ENCODE results near the gene CELSR1. TPM values are rescaled to one million over a fixed set of nuclear protein-coding genes. Genes with fewer than 3 reads are reported as not detected.
A peak's percentile ranks its signal among the peaks of the same experiment; 100 is the strongest.

The CELSR1 gene
- total RNA-seq, 1 experiment from 2014 or later = 33.2 TPM

DNA sequence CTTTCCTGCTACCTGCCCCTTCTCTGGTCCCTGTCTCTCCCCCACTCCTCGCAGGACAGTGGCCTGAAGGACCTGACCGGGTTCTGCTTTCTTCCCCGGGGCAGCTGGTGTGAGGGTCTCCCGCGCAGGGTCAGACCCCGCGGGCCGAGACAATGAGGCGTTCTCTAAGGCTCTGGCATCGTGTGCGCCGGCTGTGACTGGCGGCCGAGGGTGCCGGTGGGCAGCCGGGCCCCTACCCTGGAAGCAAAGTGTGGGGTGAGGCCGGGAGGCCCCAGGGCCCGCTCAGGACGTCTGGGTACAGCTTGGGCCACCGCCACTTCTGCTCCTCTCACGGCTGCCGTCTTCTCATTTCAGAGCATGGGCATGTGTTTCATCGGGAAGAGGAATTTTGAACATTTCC lies 185.7 kb downstream of the CELSR1 start:
- no TSS peak for BruUV-seq (replicated peaks)
- no peaks in the 10 kb centered on the region for H3K4me1 ChIP-seq
- no peaks in the 10 kb centered on the region for H3K9me3 ChIP-seq
- H3K4me3 ChIP-seq (ENCODE audit: low read depth, low read length) = no peak overlapping the region
- ChIA-PET CTCF (no interaction called here), POLR2A (no interaction called here)
- DNase-seq = no peak
- TF ChIP-seq, protein P1, sequence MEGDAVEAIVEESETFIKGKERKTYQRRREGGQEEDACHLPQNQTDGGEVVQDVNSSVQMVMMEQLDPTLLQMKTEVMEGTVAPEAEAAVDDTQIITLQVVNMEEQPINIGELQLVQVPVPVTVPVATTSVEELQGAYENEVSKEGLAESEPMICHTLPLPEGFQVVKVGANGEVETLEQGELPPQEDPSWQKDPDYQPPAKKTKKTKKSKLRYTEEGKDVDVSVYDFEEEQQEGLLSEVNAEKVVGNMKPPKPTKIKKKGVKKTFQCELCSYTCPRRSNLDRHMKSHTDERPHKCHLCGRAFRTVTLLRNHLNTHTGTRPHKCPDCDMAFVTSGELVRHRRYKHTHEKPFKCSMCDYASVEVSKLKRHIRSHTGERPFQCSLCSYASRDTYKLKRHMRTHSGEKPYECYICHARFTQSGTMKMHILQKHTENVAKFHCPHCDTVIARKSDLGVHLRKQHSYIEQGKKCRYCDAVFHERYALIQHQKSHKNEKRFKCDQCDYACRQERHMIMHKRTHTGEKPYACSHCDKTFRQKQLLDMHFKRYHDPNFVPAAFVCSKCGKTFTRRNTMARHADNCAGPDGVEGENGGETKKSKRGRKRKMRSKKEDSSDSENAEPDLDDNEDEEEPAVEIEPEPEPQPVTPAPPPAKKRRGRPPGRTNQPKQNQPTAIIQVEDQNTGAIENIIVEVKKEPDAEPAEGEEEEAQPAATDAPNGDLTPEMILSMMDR (IDR thresholded peaks at IDR 0.05; ENCODE audit: insufficient read depth in 1 of 2, low read depth in 1 of 2, low read length in 1 of 2, severe bottlenecking in 1 of 2, unreplicated experiment in 1 of 2) = no peak
- intact Hi-C loops (cut with micrococcal nuclease; ENCODE audit: unreplicated experiment) = no loop called here
- H3K27me3 ChIP-seq (replicated peaks; ENCODE audit: control insufficient read depth, insufficient read depth, low read length) = no peaks in the 10 kb centered on the region
- Mint-ChIP-seq H3K4me1 (ENCODE audit: low read depth, unreplicated experiment) (no peaks in the 10 kb centered on the region), H3K9me3 (ENCODE audit: unreplicated experiment) (no peaks in the 10 kb centered on the region), H3K36me3 (ENCODE audit: insufficient read depth, unreplicated experiment) (peaks cover 97% of the 10 kb centered on the region), H3K27me3 (ENCODE audit: insufficient read depth, unreplicated experiment) (no peaks in the 10 kb centered on the region), H3K27ac (ENCODE audit: unreplicated experiment) (no peak overlapping the region), H3K4me3 (ENCODE audit: unreplicated experiment) (no peak overlapping the region)
- H3K36me3 ChIP-seq (ENCODE audit: control insufficient read depth, insufficient read depth, low read length) = peaks cover 6% of the 10 kb centered on the region

DNA sequence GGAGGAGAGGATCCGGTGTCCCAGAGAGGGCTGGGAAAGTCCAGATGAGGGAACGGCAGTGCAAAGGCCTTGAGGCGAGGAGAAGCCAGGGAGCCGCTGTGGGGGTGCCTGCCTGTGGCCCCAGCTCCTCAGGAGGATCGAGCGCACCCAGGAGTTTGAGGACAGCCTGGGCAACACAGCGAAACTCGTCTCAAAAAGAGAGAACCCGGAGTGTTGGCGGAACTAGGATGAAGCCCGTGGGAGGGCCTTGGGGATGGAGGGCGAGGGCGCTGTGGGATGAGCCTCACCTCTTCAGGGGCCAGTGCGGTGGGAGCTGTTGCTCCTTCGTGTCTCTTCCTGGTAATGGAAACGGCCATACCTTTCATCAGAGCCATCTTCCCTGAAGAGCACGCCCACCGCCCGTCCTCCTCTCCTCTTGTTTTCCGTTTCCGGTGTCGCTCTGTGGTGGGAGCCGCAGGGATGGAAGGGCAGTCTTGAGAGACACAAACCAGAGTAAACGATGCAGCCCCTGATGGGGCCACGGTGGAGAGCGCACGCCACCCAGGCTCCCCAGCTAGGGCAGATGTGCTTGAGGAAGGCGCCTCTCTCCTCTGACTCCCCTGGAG lies 186.2 kb downstream of the CELSR1 start:
- H3K4me3 ChIP-seq (ENCODE audit: low read depth, low read length) = no peak overlapping the region
- Mint-ChIP-seq H3K36me3 (ENCODE audit: insufficient read depth, unreplicated experiment) (peaks cover 97% of the 10 kb centered on the region), H3K27me3 (ENCODE audit: insufficient read depth, unreplicated experiment) (no peaks in the 10 kb centered on the region), H3K4me3 (ENCODE audit: unreplicated experiment) (no peak overlapping the region), H3K4me1 (ENCODE audit: low read depth, unreplicated experiment) (no peaks in the 10 kb centered on the region), H3K9me3 (ENCODE audit: unreplicated experiment) (no peaks in the 10 kb centered on the region), H3K27ac (ENCODE audit: unreplicated experiment) (peak overlapping the region; percentile 11)
- no peaks in the 10 kb centered on the region for H3K9me3 ChIP-seq
- H3K4me1 ChIP-seq = no peaks in the 10 kb centered on the region
- no TSS peak for BruUV-seq (replicated peaks)
- no peaks in the 10 kb centered on the region for H3K27me3 ChIP-seq (replicated peaks; ENCODE audit: control insufficient read depth, insufficient read depth, low read length)
- ChIA-PET POLR2A (no interaction called here), CTCF (interaction anchor here (0.6 kb wide), 1 partner anchor 1255 kb away, joined by 3 read pairs; no protein-coding TSS in a partner anchor)
- no peak for DNase-seq
- TF ChIP-seq, protein P1 (IDR thresholded peaks at IDR 0.05; ENCODE audit: insufficient read depth in 1 of 2, low read depth in 1 of 2, low read length in 1 of 2, severe bottlenecking in 1 of 2, unreplicated experiment in 1 of 2) = no peak
- intact Hi-C loops (cut with micrococcal nuclease; ENCODE audit: unreplicated experiment) = no loop called here
- H3K36me3 ChIP-seq (ENCODE audit: control insufficient read depth, insufficient read depth, low read length) = peaks cover 6% of the 10 kb centered on the region

DNA sequence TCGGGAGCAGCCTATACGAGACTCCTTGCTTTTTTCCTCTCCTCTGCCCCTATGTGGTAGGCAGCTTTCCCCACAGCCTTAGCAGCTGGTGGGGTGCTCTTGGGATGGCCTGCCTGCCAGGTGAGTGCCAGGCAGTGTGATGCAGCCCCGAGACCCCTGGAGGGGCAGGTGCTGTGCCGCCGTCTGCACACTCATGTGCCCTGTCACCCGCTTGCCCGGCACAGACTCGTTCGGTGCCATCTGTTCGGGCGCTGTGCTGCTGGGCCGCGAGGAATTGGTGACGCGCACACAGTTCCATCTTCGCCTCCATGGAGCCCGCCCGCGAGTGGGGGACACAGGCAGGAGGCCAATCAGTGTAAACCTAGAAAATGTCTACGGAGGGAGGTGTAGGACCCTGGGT lies 186.8 kb downstream of the CELSR1 start:
- Histone ChIP-seq H3K9me3 (no peaks in the 10 kb centered on the region), H3K4me1 (no peaks in the 10 kb centered on the region), H3K27me3 (replicated peaks; ENCODE audit: control insufficient read depth, insufficient read depth, low read length) (no peaks in the 10 kb centered on the region), H3K4me3 (ENCODE audit: low read depth, low read length) (no peak overlapping the region), H3K36me3 (ENCODE audit: control insufficient read depth, insufficient read depth, low read length) (peaks cover 6% of the 10 kb centered on the region)
- Mint-ChIP-seq H3K27me3 (ENCODE audit: insufficient read depth, unreplicated experiment) (no peaks in the 10 kb centered on the region), H3K4me1 (ENCODE audit: low read depth, unreplicated experiment) (no peaks in the 10 kb centered on the region), H3K36me3 (ENCODE audit: insufficient read depth, unreplicated experiment) (peaks cover 97% of the 10 kb centered on the region), H3K27ac (ENCODE audit: unreplicated experiment) (peak overlapping the region; percentile 11), H3K4me3 (ENCODE audit: unreplicated experiment) (no peak overlapping the region), H3K9me3 (ENCODE audit: unreplicated experiment) (no peaks in the 10 kb centered on the region)
- ChIA-PET CTCF (interaction anchor here (0.6 kb wide), 1 partner anchor 1255 kb away, joined by 3 read pairs; no protein-coding TSS in a partner anchor), POLR2A (no interaction called here)
- intact Hi-C loops (cut with micrococcal nuclease; ENCODE audit: unreplicated experiment) = no loop called here
- no peak for DNase-seq
- no TSS peak for BruUV-seq (replicated peaks)
- TF ChIP-seq, protein P1 (IDR thresholded peaks at IDR 0.05; ENCODE audit: insufficient read depth in 1 of 2, low read depth in 1 of 2, low read length in 1 of 2, severe bottlenecking in 1 of 2, unreplicated experiment in 1 of 2) = no peak
